Glutamatergic neuron (in vitro differentiated cells): ENCODE measurements around the gene STAB2. TPM values are rescaled to one million over a fixed set of nuclear protein-coding genes. Genes with fewer than 3 reads are reported as not detected.

Source experiments
- DNase-seq: peaks from one replicate; pipeline ENCODE4 v3.0.0; 2022
- H3K27ac Mint-ChIP-seq: one replicate; pipeline ENCODE4 v1.8.0; 2020; ENCODE audit warnings: mild to moderate bottlenecking, mixed read lengths, inconsistent platforms; ENCODE audit not compliant: unreplicated experiment
- H3K27me3 Mint-ChIP-seq: one replicate; pipeline ENCODE4 v1.8.0; 2020; ENCODE audit warnings: mild to moderate bottlenecking, moderate library complexity, mixed read lengths, inconsistent platforms; ENCODE audit not compliant: unreplicated experiment
- H3K36me3 Mint-ChIP-seq: one replicate; pipeline ENCODE4 v1.8.0; 2020; ENCODE audit warnings: mild to moderate bottlenecking, mixed read lengths, inconsistent platforms; ENCODE audit not compliant: unreplicated experiment
- H3K4me1 Mint-ChIP-seq: one replicate; pipeline ENCODE4 v1.8.0; 2020; ENCODE audit warnings: mild to moderate bottlenecking, low read depth, mixed read lengths, inconsistent platforms; ENCODE audit not compliant: unreplicated experiment
- H3K4me3 Mint-ChIP-seq: one replicate; pipeline ENCODE4 v1.8.0; 2020; ENCODE audit warnings: mild to moderate bottlenecking, mixed read lengths, inconsistent platforms; ENCODE audit not compliant: unreplicated experiment
- H3K9me3 Mint-ChIP-seq: one replicate; pipeline ENCODE4 v1.8.0; 2020; ENCODE audit warnings: mild to moderate bottlenecking, moderate library complexity, mixed read lengths, inconsistent platforms; ENCODE audit not compliant: unreplicated experiment
- total RNA-seq: library from RNA; stranded (reverse); fragmentation: NEBNext Ultra II Directional; extraction: Animal tissue kit (Norgen Biotek cat#: 25700); gene quantifications from one replicate; pipeline ENCODE4 v1.2.1, GENCODE V29; 2021; ENCODE audit not compliant: unreplicated experiment
- TF ChIP-seq, protein P1 (sequence below): fragments of 200-600 bp; sonication (generic); IDR thresholded peaks from one replicate; pipeline ENCODE4 v1.5.0; 2021; ENCODE audit not compliant: partially characterized antibody, unreplicated experiment

Gene STAB2
- total RNA-seq, 1 donor from 2014 or later = not detected

GRCh38 chr12:103680591-103681141 is 93.6 kb downstream of the STAB2 start:
- no peak overlapping the region for H3K4me3 Mint-ChIP-seq
- TF ChIP-seq, protein P1, sequence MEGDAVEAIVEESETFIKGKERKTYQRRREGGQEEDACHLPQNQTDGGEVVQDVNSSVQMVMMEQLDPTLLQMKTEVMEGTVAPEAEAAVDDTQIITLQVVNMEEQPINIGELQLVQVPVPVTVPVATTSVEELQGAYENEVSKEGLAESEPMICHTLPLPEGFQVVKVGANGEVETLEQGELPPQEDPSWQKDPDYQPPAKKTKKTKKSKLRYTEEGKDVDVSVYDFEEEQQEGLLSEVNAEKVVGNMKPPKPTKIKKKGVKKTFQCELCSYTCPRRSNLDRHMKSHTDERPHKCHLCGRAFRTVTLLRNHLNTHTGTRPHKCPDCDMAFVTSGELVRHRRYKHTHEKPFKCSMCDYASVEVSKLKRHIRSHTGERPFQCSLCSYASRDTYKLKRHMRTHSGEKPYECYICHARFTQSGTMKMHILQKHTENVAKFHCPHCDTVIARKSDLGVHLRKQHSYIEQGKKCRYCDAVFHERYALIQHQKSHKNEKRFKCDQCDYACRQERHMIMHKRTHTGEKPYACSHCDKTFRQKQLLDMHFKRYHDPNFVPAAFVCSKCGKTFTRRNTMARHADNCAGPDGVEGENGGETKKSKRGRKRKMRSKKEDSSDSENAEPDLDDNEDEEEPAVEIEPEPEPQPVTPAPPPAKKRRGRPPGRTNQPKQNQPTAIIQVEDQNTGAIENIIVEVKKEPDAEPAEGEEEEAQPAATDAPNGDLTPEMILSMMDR = no peak
- DNase-seq = no peak
- H3K36me3 Mint-ChIP-seq = no peaks in the 10 kb centered on the region
- H3K4me1 Mint-ChIP-seq = peaks cover 18% of the 10 kb centered on the region
- H3K9me3 Mint-ChIP-seq = no peaks in the 10 kb centered on the region
- H3K27ac Mint-ChIP-seq = peak overlapping the region; percentile 75
- peaks cover 1% of the 10 kb centered on the region for H3K27me3 Mint-ChIP-seq

- no peak overlapping the region for H3K27ac Mint-ChIP-seq
- DNase-seq = no peak
Observed at GRCh38 chr12:103686026-103686425, 99.0 kb downstream of the STAB2 start.

DNA sequence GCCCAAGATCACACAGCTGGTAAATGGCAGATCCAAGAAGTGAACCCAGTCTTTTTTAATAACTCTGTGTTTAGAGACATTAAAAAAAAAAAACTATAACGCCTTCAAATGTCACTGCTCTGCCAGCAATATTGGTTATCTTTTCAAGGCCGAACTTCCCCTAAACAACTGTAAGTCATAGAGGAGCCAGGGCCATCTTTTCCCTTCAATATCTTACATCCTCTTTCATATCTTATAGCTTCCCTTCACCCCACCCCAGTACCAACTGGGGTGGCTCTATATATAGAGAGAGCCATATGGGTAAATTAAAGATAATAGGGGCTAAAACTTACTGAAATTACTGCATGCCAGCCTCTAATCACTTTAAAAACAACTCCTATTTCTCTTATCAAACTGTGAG is 100.2 kb downstream of the STAB2 start:
- TF ChIP-seq, protein P1 = no peak
- H3K36me3 Mint-ChIP-seq = no peaks in the 10 kb centered on the region
- no peak overlapping the region for H3K27ac Mint-ChIP-seq
- no peaks in the 10 kb centered on the region for H3K9me3 Mint-ChIP-seq
- no peak overlapping the region for H3K4me3 Mint-ChIP-seq
- H3K4me1 Mint-ChIP-seq = no peaks in the 10 kb centered on the region
- H3K27me3 Mint-ChIP-seq = peaks cover 1% of the 10 kb centered on the region
- DNase-seq = no peak

More at GRCh38 chr12:103686026-103686425, 99.0 kb downstream of the STAB2 start:
- TF ChIP-seq, protein P1 = no peak
- H3K9me3 Mint-ChIP-seq = no peaks in the 10 kb centered on the region
- H3K36me3 Mint-ChIP-seq = no peaks in the 10 kb centered on the region
- H3K27me3 Mint-ChIP-seq = peaks cover 1% of the 10 kb centered on the region
- H3K4me1 Mint-ChIP-seq = peaks cover 3% of the 10 kb centered on the region
- no peak overlapping the region for H3K4me3 Mint-ChIP-seq

DNA sequence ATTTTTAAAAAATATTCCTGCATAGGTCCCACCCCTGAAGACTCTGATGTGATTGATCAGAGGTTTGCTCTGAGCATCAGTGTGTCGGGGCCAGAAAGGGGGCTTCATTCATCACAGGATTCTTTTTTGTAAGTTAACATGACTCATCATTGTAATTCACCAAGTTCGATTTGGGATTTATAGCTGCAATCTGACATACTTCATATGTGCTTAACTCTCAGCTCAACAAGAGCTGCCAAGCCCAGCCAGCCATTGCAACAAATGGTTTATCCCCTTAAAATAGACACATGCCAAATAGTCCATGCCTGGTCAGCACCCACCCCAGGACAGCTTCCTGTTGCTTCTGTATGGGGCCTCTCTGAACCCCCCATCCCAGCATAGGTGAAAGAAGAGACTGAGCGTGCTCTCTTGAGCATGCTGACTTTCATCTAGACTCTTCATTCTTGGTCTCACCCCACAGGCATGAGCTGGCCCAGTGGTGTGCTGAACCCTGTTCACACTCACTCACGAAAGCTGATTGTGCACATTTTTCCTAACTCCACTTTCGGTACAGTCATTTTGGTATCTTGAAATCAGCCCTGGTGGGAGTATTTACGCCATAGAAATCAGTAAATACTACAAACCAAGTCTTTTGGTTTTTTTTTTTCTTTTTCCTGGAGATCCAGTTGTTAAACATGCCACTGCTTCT is 101.4 kb downstream of the STAB2 start:
- H3K27me3 Mint-ChIP-seq = peaks cover 1% of the 10 kb centered on the region
- no peak overlapping the region for H3K4me3 Mint-ChIP-seq

DNA sequence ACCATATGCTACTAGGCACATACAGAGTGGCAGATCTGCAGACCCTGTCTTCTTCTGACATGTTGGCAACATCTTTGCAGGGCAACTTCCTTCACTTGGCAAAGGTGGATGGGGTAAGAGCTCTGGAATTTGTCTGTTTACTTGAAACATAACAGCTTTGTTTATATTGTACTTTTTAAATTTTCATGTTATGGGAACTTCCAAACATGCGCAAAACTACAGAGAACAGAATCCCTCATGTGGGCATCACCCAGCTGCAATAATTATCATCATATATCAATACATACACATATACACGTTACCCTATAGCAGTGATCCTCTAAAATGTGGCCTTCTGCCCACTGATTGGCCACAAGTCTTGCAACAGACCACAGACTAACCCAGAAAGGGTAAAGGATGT is 103.4 kb downstream of the STAB2 start:
- Mint-ChIP-seq H3K36me3 (no peaks in the 10 kb centered on the region), H3K9me3 (no peaks in the 10 kb centered on the region), H3K27ac (no peak overlapping the region), H3K4me1 (no peaks in the 10 kb centered on the region), H3K27me3 (no peaks in the 10 kb centered on the region), H3K4me3 (no peak overlapping the region)
- DNase-seq = no peak
- TF ChIP-seq, protein P1 = no peak

More for the DNA sequence above, 101.4 kb downstream of the STAB2 start:
- DNase-seq = no peak
- no peaks in the 10 kb centered on the region for H3K9me3 Mint-ChIP-seq
- TF ChIP-seq, protein P1 = no peak
- H3K4me1 Mint-ChIP-seq = no peaks in the 10 kb centered on the region
- H3K27ac Mint-ChIP-seq = no peak overlapping the region
- H3K36me3 Mint-ChIP-seq = no peaks in the 10 kb centered on the region
